KOPT-K1 (cell line): ENCODE data around the gene YES1.
A peak's percentile ranks its signal among the peaks of the same experiment; 100 is the strongest.

Experiments used
- H3K27ac ChIP-seq: fragments of 200-600 bp; sonication (generic); 2 replicates; pipeline ENCODE4 v1.5.1; 2016; ENCODE audit warnings: antibody characterized with exemption, mild to moderate bottlenecking, low read depth, low read length; ENCODE audit not compliant: poor library complexity, severe bottlenecking
- H3K36me3 ChIP-seq: fragments of 200-600 bp; sonication (generic); 2 replicates; pipeline ENCODE4 v1.5.1; 2017; ENCODE audit warnings: antibody characterized with exemption, mild to moderate bottlenecking, low read length, moderate library complexity; ENCODE audit not compliant: insufficient read depth
- H3K9me3 ChIP-seq: fragments of 200-600 bp; sonication (generic); 2 replicates; pipeline ENCODE4 v1.5.1; 2017; ENCODE audit warnings: antibody characterized with exemption, low read length, mild to moderate bottlenecking; ENCODE audit not compliant: insufficient read depth, poor library complexity, severe bottlenecking

The YES1 gene

GRCh38 chr18:832085-832681 is 20.1 kb upstream of the YES1 start:
- Histone ChIP-seq H3K36me3 (no peaks in the 10 kb centered on the region), H3K27ac (peak overlapping the region; percentile 44), H3K9me3 (no peaks in the 10 kb centered on the region)

- H3K36me3 ChIP-seq = no peaks in the 10 kb centered on the region
- H3K27ac ChIP-seq = peak overlapping the region; percentile 67
- no peaks in the 10 kb centered on the region for H3K9me3 ChIP-seq
Measured at GRCh38 chr18:830315-830901, 18.4 kb upstream of the YES1 start.

GRCh38 chr18:829432-829831 is 17.4 kb upstream of the YES1 start:
- H3K36me3 ChIP-seq = no peaks in the 10 kb centered on the region
- no peaks in the 10 kb centered on the region for H3K9me3 ChIP-seq
- H3K27ac ChIP-seq = peak overlapping the region; percentile 67

GRCh38 chr18:827093-827677 is 15.1 kb upstream of the YES1 start:
- Histone ChIP-seq H3K27ac (no peak overlapping the region), H3K36me3 (no peaks in the 10 kb centered on the region)

DNA sequence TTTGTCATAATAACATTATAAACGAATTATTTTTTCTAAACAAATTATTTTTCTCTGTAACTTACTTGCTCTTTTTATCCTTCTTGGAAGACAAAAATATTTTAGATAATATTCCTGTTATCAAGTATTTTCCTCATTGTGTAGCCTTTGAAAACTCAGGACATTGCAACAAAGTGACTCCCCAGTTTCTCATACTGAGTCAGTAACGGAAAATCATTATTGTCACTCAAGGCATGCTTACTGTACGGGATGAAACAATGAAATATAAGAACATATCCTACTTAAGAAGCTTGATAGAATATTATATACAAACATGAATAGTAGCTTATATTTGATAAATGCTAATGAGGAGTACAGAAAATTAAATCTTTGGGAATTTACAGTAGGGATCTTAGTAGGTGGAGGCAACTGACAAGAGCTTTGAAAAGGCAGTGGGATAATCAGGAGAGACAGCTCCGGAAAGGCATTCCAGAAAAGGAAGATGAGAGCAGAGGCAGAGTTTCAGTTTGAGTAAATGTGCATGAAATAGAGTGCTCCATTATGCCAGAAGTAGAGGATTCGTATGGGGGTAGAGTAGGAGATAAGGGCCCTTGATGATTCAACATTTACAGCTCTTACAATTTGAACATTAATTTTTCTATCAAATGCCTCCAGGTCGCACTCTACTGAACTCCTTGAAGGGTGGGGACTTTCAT is 14.0 kb upstream of the YES1 start:
- Histone ChIP-seq H3K9me3 (no peaks in the 10 kb centered on the region), H3K27ac (no peak overlapping the region), H3K36me3 (no peaks in the 10 kb centered on the region)

More at GRCh38 chr18:827093-827677, 15.1 kb upstream of the YES1 start:
- no peaks in the 10 kb centered on the region for H3K9me3 ChIP-seq

DNA sequence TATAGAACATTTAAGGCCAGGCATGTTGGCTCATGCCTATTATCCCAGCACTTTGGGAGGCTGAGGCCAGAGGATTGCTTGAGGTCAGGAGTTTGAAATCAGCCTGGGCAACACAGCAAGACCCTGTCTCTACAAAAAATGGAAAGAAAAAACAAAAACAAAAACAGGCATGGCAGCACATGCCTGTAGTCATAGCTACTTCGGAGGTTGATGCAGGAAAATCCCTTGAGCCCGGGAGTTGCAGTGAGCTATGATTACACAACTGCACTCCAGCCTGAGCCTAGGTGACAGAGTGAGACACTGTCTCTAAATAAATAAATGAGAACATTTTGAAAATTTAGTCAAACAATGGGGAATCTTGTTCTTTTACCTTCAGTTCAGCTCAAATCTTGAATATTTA is 12.1 kb upstream of the YES1 start:
- Histone ChIP-seq H3K9me3 (no peaks in the 10 kb centered on the region), H3K27ac (no peak overlapping the region), H3K36me3 (no peaks in the 10 kb centered on the region)

DNA sequence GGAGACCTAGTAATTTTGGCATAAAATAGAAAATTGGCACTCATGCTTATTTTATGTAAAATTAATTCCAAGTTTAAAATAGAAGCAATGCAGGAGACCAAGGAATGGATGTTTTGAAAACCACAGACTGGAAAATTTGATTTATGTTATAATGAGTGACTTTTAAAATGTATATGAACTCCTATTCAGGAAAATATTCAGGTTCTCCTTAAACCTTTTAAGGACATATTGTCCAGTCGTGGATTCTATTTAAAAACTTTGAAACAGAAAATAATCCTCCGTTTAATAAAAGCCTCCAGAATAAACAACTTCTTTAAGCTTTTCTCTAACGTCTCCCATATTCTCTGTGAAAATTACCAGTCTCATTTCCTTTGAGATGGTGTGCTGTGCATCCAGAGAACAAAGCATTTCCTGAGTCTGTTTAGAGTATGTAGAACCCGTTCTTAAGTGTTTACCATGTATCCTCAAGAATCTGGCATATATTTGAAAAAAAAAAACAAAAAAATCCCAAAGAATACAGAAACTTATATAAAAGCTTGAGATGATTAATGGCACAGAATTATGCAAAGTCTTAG is 8.6 kb upstream of the YES1 start:
- Histone ChIP-seq H3K9me3 (no peaks in the 10 kb centered on the region), H3K36me3 (no peaks in the 10 kb centered on the region), H3K27ac (peak overlapping the region; percentile 77)

- H3K9me3 ChIP-seq = no peaks in the 10 kb centered on the region
- peak overlapping the region; percentile 32 for H3K27ac ChIP-seq
- no peaks in the 10 kb centered on the region for H3K36me3 ChIP-seq
Measured at GRCh38 chr18:816869-817268, 4.8 kb upstream of the YES1 start.

DNA sequence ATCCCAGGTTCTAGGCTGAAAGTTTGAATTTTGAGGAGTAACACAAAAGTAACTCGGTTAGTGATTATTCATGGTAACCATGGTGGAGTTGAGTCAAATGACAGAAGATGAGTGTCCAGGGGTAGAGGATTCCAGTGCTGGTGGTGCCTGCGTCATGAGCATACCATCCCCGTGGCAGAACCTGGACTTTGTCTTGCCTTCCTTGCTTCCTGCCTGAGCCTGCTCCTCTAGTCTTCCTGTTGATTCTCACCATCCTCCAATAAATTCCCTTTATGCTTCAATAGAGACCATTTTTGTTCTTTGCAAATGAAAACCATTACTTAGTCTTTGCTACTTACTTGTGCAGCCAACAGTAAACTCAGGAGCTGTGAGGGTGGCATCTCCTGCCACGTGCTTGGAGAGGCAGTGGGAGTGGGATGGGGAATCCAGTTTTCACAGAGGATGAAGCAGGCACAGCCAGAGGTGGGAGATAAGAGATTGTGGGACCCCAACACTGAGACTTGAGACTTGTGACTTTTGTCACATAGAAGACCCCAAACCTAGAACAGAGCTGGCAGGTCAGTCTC is 4.1 kb upstream of the YES1 start:
- H3K9me3 ChIP-seq = no peaks in the 10 kb centered on the region
- no peaks in the 10 kb centered on the region for H3K36me3 ChIP-seq
- peak overlapping the region; percentile 32 for H3K27ac ChIP-seq

DNA sequence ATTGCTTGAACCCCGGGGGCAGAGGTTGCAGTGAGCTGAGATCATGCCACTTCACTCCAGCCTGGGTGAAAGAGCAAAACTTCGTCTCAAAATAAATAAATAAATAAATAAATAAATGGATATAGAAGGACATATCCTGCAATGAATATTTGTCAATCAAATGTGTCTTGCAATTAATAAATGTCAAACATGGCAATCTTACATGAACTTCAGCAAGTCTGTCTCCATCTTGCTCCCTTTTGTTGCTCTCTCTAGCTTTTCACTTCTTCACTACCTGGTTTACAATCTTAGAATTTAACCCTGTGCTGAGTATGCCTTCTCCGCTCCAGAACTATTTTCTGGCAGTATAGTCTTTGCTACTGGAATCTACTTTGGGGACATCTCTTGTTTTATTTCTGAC is 3.3 kb upstream of the YES1 start:
- Histone ChIP-seq H3K9me3 (no peaks in the 10 kb centered on the region), H3K36me3 (no peaks in the 10 kb centered on the region), H3K27ac (peak overlapping the region; percentile 32)

GRCh38 chr18:814300-815084 is 2.5 kb upstream of the YES1 start:
- H3K27ac ChIP-seq = peak overlapping the region; percentile 96
- H3K9me3 ChIP-seq = no peaks in the 10 kb centered on the region
- H3K36me3 ChIP-seq = no peaks in the 10 kb centered on the region

DNA sequence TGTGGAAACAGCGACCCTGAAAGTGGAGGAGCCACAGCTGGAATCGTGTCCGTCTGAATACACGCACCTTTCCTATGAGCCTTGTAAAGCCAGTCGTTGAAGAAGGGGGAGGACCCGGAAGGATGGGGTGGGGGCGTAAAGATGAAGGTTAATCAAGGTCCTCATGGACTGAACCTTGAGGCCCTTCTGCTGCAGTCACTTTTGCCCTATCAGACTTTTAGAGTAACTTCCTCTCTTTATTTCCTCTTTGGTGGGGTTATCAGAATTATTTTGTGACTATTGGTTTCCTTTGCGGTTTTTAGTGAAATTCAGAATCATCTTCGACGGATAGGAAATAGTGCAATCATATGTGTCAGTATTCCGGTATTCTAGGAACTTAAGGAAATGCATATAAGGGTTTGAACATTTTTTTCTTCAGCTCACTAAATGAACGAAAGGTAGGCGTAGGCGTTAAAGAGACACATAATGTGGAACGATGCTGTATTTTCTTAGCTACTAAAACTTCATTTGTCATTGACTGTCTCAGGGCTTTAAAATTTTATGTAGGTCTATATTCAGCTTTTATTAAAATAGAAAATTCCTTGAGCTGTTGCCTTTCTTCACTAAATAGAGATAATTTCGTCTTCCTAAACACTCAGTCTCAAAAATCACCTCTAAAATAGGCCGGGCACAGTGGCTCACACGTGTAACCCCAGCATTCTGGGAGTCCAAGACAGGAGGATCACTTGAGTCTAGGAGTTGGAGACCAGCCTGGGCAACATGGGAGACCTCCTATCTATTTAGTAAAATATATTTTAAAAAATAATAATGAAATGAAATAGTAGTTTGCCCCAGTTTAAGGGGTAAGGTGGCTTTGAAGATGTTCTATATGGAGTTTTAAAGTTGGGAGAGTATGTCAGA is 1.4 kb upstream of the YES1 start:
- no peaks in the 10 kb centered on the region for H3K9me3 ChIP-seq
- H3K27ac ChIP-seq = peak overlapping the region; percentile 96
- no peaks in the 10 kb centered on the region for H3K36me3 ChIP-seq

DNA sequence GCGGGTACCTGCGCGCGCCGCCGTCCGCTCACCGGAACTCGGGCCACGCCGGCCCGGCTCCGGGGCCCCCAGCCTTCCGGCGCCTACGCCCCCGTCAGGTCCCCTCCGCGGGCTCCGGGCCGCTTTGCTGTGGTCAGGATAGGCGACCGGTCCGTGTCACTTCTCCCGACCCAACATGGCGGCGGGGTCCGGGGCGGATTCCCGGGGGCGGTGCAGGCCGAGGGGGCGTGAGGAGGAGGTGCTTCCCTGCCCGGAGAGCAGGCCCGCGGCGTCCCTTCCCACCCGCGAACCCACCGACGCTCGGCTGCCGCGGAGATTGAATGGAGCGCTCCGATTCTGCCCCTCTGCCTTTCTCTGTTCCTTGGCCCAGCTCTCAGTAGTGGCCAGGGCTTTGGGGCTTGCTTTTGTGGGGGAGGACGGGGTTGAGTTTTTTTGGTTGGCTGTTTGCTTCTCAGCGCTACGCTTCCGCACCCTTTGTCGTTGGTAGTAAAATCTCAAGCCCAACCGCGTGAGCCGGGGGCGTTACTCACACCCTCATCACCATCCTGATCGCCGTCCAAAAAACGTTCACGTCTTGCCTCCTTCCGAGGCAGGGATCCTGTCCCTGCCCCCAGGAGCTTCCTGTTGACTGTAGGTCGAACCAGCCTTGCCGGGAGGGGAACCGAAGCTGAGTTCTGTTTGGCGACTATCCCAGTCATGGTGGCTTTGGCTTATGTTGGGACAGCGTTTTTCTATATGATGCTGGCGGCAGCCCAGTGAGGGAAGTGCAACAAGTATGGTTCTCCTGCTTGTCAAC is 532 bp upstream of the YES1 start:
- H3K27ac ChIP-seq = peak overlapping the region; percentile 96
- H3K36me3 ChIP-seq = no peaks in the 10 kb centered on the region

More for the DNA sequence above, 532 bp upstream of the YES1 start:
- no peaks in the 10 kb centered on the region for H3K9me3 ChIP-seq
